Activated CD8-positive, alpha-beta memory T cell treated with anti-CD3 and anti-CD28 coated beads for 36 hours (primary cell): ENCODE data around the gene LIMA1. TPM values are rescaled to one million over a fixed set of nuclear protein-coding genes. Genes with fewer than 3 reads are reported as not detected.
"Not testable (repeated sequence)": the region's sequence is repeated elsewhere in the genome, so short reads cannot be mapped to it uniquely, and the experiment has no call there.

Experiments used
- CTCF ChIA-PET: fragments of 350-600 bp; sonication (Branson Sonifier 250); formaldehyde crosslinking; loops from one replicate; lab custom pipeline; 2021; ENCODE audit warnings: antibody characterized with exemption; lab: Charles Lee
- POLR2A ChIA-PET: fragments of 350-600 bp; sonication (Branson Sonifier 250); formaldehyde crosslinking; loops from one replicate; lab custom pipeline; 2021; ENCODE audit warnings: antibody characterized with exemption; lab: Charles Lee
- total RNA-seq, 2 experiments: library from RNA; stranded (reverse); gene quantifications; one replicate each; pipeline ENCODE4 v1.2.3, GENCODE V29; 2021

Gene LIMA1
- total RNA-seq, 2 experiments from 2014 or later: 83.0 to 85.4 TPM

GRCh38 chr12:50184261-50184660 is 99.1 kb downstream of the LIMA1 start:
- POLR2A ChIA-PET: no interaction called here
- CTCF ChIA-PET: no interaction called here

GRCh38 chr12:50182461-50182860 is 100.9 kb downstream of the LIMA1 start:
- ChIA-PET POLR2A (no interaction called here), CTCF (interaction anchor here (0.6 to 1.6 kb wide), 3 partner anchors 14 to 97 kb away, joined by 3 to 4 read pairs (median 4); partner anchors contain the start of gene SMARCD1)

GRCh38 chr12:50181691-50182090 is 101.6 kb downstream of the LIMA1 start:
- ChIA-PET POLR2A (no interaction called here), CTCF (interaction anchor here (0.5 to 1.6 kb wide), 4 partner anchors 10 to 96 kb away, joined by 3 to 4 read pairs (median 3); partner anchors contain the start of gene SMARCD1)

- POLR2A ChIA-PET: no interaction called here
Measured at GRCh38 chr12:50175716-50176026, 107.6 kb downstream of the LIMA1 start.

GRCh38 chr12:50174971-50175715 is 108.2 kb downstream of the LIMA1 start:
- CTCF ChIA-PET: interaction anchor here (0.6 to 1.7 kb wide), 12 partner anchors 8 to 545 kb away, joined by 3 to 10 read pairs (median 4); partner anchors contain the start of genes CERS5 and COX14
- POLR2A ChIA-PET: no interaction called here

More at GRCh38 chr12:50175716-50176026, 107.6 kb downstream of the LIMA1 start:
- CTCF ChIA-PET: interaction anchor here (0.6 to 1.7 kb wide), 15 partner anchors 9 to 545 kb away, joined by 3 to 10 read pairs (median 4); partner anchors contain the start of genes CERS5 and COX14

- CTCF ChIA-PET: interaction anchor here (0.9 to 6.2 kb wide), 11 partner anchors 9 to 116 kb away, joined by 3 to 41 read pairs (median 4); partner anchors contain the start of genes COX14, LIMA1 and SMARCD1
- POLR2A ChIA-PET: interaction anchor here (0.6 to 2.9 kb wide), 8 partner anchors 12 to 1968 kb away, joined by 3 to 25 read pairs (median 4); partner anchors contain the start of genes COX14 and SMARCD1
Measured at GRCh38 chr12:50167049-50167828, 116.1 kb downstream of the LIMA1 start, which contains the start of gene CERS5. Gene CERS5 (minus strand): TSS chr12:50167369. CDS start chr12:50167297, 72 bp downstream.

- ChIA-PET CTCF (interaction anchor here (0.9 to 6.2 kb wide), 8 partner anchors 9 to 117 kb away, joined by 3 to 41 read pairs (median 4); partner anchors contain the start of genes COX14, LIMA1 and SMARCD1), POLR2A (interaction anchor here (0.6 to 2.9 kb wide), 6 partner anchors 12 to 1968 kb away, joined by 3 to 25 read pairs (median 6); partner anchors contain the start of genes COX14 and SMARCD1)
Measured at GRCh38 chr12:50166799-50167048, 116.6 kb downstream of the LIMA1 start.

- POLR2A ChIA-PET: no interaction called here
- CTCF ChIA-PET: interaction anchor here (6.2 kb wide), 1 partner anchor 54 kb away, joined by 41 read pairs; the partner anchor contains the start of gene COX14
Measured at GRCh38 chr12:50164963-50165362, 118.4 kb downstream of the LIMA1 start.

- POLR2A ChIA-PET: interaction anchor here (0.6 kb wide), 1 partner anchor 128 kb away, joined by 3 read pairs; no protein-coding TSS in a partner anchor
- CTCF ChIA-PET: no interaction called here
Measured at GRCh38 chr12:50162230-50162629, 121.1 kb downstream of the LIMA1 start.

GRCh38 chr12:50160643-50161042 is 122.7 kb downstream of the LIMA1 start:
- CTCF ChIA-PET: interaction anchor here (0.7 kb wide), 1 partner anchor 71 kb away, joined by 4 read pairs; no protein-coding TSS in a partner anchor
- POLR2A ChIA-PET: no interaction called here

GRCh38 chr12:50157259-50157658 is 126.1 kb downstream of the LIMA1 start:
- ChIA-PET CTCF (interaction anchor here (0.6 to 1.2 kb wide), 5 partner anchors 9 to 203 kb away, joined by 3 to 5 read pairs (median 3); partner anchors contain the start of gene CERS5), POLR2A (no interaction called here)

- POLR2A ChIA-PET: no interaction called here
- CTCF ChIA-PET: interaction anchor here (0.6 to 1.6 kb wide), 7 partner anchors 10 to 204 kb away, joined by 3 to 5 read pairs (median 3); partner anchors contain the start of genes CERS5 and COX14
Measured at GRCh38 chr12:50156641-50157040, 126.7 kb downstream of the LIMA1 start.

GRCh38 chr12:50154947-50155346 is 128.4 kb downstream of the LIMA1 start:
- CTCF ChIA-PET: interaction anchor here (1.0 to 1.6 kb wide), 3 partner anchors 12 to 21 kb away, joined by 3 to 5 read pairs (median 4); no protein-coding TSS in a partner anchor
- POLR2A ChIA-PET: interaction anchor here (0.5 to 0.6 kb wide), 2 partner anchors 12 to 39 kb away, joined by 3 read pairs; partner anchors contain the start of gene CERS5

GRCh38 chr12:50151047-50151687 is 132.2 kb downstream of the LIMA1 start:
- CTCF ChIA-PET: interaction anchor here (0.6 kb wide), 1 partner anchor 97 kb away, joined by 3 read pairs; no protein-coding TSS in a partner anchor

GRCh38 chr12:50149311-50149710 is 134.0 kb downstream of the LIMA1 start:
- CTCF ChIA-PET: interaction anchor here (0.7 to 1.3 kb wide), 2 partner anchors 24 to 38 kb away, joined by 3 to 4 read pairs; no protein-coding TSS in a partner anchor
- POLR2A ChIA-PET: no interaction called here

More at GRCh38 chr12:50151047-50151687, 132.2 kb downstream of the LIMA1 start:
- POLR2A ChIA-PET: no interaction called here

- POLR2A ChIA-PET: not testable (repeated sequence)
- CTCF ChIA-PET: interaction anchor here (0.9 kb wide), 1 partner anchor 202 kb away, joined by 3 read pairs; no protein-coding TSS in a partner anchor
Measured at GRCh38 chr12:50148011-50148410, 135.3 kb downstream of the LIMA1 start.

- POLR2A ChIA-PET: no interaction called here
Measured at GRCh38 chr12:50147281-50147680, 136.0 kb downstream of the LIMA1 start.

GRCh38 chr12:50145439-50145838 is 137.9 kb downstream of the LIMA1 start:
- CTCF ChIA-PET: interaction anchor here (1.8 kb wide), 1 partner anchor 8 kb away, joined by 6 read pairs; no protein-coding TSS in a partner anchor
- POLR2A ChIA-PET: no interaction called here

More at GRCh38 chr12:50147281-50147680, 136.0 kb downstream of the LIMA1 start:
- CTCF ChIA-PET: interaction anchor here (0.7 to 1.8 kb wide), 3 partner anchors 10 to 201 kb away, joined by 3 to 6 read pairs (median 4); no protein-coding TSS in a partner anchor
